ENCODE results near the gene LHX6.

Gene LHX6

DNA sequence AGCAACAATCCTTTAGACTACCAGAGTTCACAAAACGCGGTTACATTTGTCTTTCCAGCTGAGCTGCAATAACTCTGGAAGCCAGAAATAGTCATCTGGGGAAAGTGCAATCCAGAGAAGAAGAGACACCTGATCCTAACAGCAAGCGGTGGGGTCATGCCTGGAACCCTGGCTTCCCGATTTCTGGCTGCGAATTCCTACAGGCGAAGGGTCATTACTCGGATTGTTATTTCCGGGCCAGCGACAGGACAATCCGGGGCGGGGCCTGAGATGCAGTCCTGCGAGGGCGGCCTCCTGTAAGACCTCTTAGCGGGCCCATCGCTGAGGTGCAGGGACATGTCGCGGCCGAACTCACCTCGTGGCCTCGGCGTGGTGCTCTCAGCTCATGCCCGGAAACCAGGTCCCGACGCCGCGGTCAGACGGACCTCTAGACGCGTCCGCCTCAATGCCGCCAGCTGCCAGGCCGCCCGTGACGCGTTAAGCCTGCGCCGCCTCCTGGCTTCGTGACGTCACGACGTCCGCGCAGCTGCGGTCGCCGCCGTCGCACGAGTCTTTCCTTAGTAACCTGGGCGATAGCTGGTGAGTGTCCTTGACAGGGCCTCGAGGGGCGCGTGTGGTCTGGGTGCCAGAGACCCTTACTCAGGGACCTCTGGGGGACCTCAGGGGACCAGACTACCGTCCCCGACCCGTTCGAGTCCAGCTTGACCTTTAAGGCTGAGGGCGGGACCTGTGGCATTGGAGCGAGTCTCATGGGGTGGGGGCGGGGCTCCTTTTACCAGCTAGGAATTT, 35.8 kb upstream of the LHX6 start, which contains the start of the genes MRRF and RBM18:
Gene MRRF (plus strand): TSS at position 523 of the 789 bp plus-strand sequence. CDS start 6,010 bp downstream, outside the sequence.
Gene RBM18 (minus strand): TSS at position 481 of the 789 bp plus-strand sequence. CDS start 3,348 bp downstream, outside the sequence.
- TF ChIP-seq, protein P1, sequence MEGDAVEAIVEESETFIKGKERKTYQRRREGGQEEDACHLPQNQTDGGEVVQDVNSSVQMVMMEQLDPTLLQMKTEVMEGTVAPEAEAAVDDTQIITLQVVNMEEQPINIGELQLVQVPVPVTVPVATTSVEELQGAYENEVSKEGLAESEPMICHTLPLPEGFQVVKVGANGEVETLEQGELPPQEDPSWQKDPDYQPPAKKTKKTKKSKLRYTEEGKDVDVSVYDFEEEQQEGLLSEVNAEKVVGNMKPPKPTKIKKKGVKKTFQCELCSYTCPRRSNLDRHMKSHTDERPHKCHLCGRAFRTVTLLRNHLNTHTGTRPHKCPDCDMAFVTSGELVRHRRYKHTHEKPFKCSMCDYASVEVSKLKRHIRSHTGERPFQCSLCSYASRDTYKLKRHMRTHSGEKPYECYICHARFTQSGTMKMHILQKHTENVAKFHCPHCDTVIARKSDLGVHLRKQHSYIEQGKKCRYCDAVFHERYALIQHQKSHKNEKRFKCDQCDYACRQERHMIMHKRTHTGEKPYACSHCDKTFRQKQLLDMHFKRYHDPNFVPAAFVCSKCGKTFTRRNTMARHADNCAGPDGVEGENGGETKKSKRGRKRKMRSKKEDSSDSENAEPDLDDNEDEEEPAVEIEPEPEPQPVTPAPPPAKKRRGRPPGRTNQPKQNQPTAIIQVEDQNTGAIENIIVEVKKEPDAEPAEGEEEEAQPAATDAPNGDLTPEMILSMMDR (conservative IDR thresholded peaks at IDR 0.05; ENCODE audit: control insufficient read depth, insufficient read depth, low read depth, low read length), result no peak
- H3K4me3 ChIP-seq (ENCODE audit: control insufficient read depth, low read depth, low read length), result peak within 1 kb of the TSS; percentile 83
- peak; percentile 90 for DNase-seq (ENCODE audit: low read depth)

DNA sequence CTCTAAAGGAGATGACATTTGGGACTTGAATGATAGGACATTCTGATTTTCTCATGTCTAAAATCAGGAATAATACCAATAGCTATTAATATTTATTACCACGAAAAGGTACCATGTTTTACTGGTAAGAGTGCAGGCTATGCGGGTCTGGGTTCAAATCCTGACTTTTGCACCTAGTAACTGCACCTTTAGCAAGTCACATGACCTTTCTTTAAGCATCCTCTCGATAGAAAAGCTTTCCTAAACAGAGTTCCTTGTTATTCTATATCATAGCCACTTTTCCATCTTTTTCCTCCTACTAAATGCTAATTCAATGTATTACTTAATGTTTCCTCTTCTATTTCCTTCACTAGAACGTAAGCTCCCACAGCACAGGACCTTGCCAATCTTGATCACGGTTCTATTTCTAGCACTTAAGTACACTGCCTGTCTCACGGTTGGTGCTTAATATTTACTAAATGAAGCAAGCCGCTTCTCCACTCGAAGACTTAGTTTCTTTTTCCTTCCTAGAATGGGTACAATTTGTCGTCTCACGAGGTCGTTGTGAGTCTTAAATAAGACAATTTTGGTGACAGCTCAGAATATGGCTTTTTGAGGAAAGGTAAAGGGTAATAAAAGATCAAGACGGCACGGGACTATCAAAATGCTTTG, 35.1 kb upstream of the LHX6 start:
- H3K4me3 ChIP-seq (ENCODE audit: control insufficient read depth, low read depth, low read length), result peak overlapping the region; percentile 83
- TF ChIP-seq, protein P1 (conservative IDR thresholded peaks at IDR 0.05; ENCODE audit: control insufficient read depth, insufficient read depth, low read depth, low read length), result no peak
- peak; percentile 16 for DNase-seq (ENCODE audit: low read depth)

DNA sequence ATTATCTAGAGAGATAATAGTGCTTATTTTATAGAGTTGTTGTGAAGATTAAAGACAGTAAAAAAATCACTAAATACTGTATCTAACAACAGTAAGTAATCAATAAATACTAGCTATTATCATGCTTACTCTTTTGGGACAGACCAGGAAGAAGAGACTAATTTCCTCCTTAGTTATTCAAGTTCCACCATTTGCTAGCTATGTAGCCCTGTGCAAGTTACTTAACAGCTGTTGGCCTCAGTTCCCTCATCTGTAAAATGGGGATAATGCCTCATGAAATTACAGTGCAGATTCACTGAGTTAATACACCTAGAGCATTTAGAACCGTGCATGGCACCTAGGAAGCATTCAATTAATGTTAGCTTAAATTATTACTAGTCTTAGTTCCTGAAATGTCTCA, 33.3 kb upstream of the LHX6 start:
- TF ChIP-seq, protein P1 (conservative IDR thresholded peaks at IDR 0.05; ENCODE audit: control insufficient read depth, insufficient read depth, low read depth, low read length), result no peak
- H3K4me3 ChIP-seq (ENCODE audit: control insufficient read depth, low read depth, low read length), result no peak overlapping the region
- DNase-seq (ENCODE audit: low read depth), result no peak

DNA sequence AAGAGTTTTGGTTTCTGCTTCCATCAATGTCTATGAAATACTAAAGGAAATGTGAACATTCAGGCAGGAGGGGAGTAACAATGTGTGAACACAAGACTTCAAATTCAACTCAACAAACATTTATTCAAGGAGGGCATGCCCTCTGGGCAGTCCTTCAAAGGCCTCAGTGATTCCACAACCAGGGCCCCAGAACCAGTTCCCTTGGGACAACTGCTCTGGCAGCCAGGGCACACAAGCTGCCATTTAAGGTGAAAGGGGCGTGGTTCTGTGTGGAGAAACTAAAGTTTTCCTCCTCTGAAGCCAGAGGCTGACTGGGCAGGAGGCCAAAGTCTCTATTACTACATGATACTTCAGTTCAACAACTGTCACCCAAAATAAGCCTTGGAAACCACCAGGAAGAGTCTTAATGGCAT, 32.7 kb upstream of the LHX6 start:
- no peak overlapping the region for H3K4me3 ChIP-seq (ENCODE audit: control insufficient read depth, low read depth, low read length)
- TF ChIP-seq, protein P1 (conservative IDR thresholded peaks at IDR 0.05; ENCODE audit: control insufficient read depth, insufficient read depth, low read depth, low read length), result no peak
- DNase-seq (ENCODE audit: low read depth), result peak; percentile 72

DNA sequence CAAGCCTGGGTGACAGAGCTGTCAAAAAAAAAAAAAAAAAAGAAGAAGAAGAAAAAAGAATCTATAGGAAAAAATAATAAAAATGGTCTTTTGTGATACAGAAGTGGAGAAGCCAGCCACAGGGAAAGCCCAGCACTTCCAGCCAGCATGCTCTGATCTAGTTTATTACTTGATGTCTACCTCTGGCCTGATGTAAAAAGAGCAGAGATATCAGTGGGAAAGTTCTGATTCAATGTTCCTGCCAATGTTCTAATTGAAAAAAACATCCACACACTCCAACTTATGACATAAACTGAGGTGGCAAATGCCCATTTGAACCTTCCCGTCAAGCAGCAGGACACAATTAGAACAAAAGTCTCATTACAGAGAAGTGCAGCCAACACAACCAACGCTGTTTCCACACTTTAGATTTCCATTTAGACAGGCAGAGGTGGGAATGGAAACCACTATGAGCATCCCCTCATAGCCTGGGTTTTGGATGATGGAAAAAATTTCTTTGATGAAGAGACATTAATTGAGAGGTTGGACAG, 30.2 kb upstream of the LHX6 start:
- TF ChIP-seq, protein P1 (conservative IDR thresholded peaks at IDR 0.05; ENCODE audit: control insufficient read depth, insufficient read depth, low read depth, low read length), result no peak
- no peak overlapping the region for H3K4me3 ChIP-seq (ENCODE audit: control insufficient read depth, low read depth, low read length)
- DNase-seq (ENCODE audit: low read depth), result no peak

DNA sequence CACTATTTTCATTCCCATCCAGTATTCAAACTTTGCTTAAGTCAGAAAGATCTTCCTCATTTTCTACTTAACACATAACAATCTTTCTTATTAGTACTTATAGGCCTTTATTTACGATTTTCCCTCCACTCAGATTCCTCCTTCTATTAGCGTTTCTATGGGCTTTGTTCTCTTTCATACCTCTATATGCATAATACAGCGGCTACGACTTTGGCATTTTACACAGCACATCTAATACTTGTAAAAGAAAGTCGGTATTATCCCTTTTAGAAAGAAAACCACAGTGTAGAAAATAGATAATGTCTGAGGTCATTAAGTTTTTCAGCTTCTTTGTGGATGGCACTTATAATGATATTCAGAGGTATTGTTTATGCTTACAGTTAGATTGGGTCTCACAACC, 27.4 kb upstream of the LHX6 start:
- TF ChIP-seq, protein P1 (conservative IDR thresholded peaks at IDR 0.05; ENCODE audit: control insufficient read depth, insufficient read depth, low read depth, low read length), result no peak
- no peak for DNase-seq (ENCODE audit: low read depth)
- no peak overlapping the region for H3K4me3 ChIP-seq (ENCODE audit: control insufficient read depth, low read depth, low read length)
